ENCODE results near the gene MLC1. TPM values are rescaled to one million over a fixed set of nuclear protein-coding genes. Genes with fewer than 3 reads are reported as not detected.

Gene MLC1
- total and polyA plus RNA-seq, 2 donors: 0.09 to 2.4 TPM

GRCh38 chr22:50011447-50012210 lies 73.6 kb downstream of the MLC1 start:
- no peak overlapping the region for H3K27ac ChIP-seq (ENCODE audit: low read depth)
- DNase-seq (ENCODE audit: extremely low spot score): no peak
- 57% methylated on average over 18 of the region's 18 CpGs for whole genome bisulfite sequencing
- H3K4me1 ChIP-seq (ENCODE audit: insufficient read depth): peaks cover 5% of the 10 kb centered on the region
- no peaks in the 10 kb centered on the region for H3K36me3 ChIP-seq (ENCODE audit: insufficient read depth)
- H3K4me3 ChIP-seq (ENCODE audit: low read depth, low read length): no peak overlapping the region

GRCh38 chr22:50010676-50011446 lies 74.4 kb downstream of the MLC1 start:
- H3K4me1 ChIP-seq (ENCODE audit: insufficient read depth): peaks cover 5% of the 10 kb centered on the region
- no peaks in the 10 kb centered on the region for H3K36me3 ChIP-seq (ENCODE audit: insufficient read depth)
- no peak overlapping the region for H3K4me3 ChIP-seq (ENCODE audit: low read depth, low read length)
- no peak overlapping the region for H3K27ac ChIP-seq (ENCODE audit: low read depth)
- WGBS: 4% methylated on average over 57 of the region's 61 CpGs
- DNase-seq (ENCODE audit: extremely low spot score): no peak

- Histone ChIP-seq H3K36me3 (ENCODE audit: insufficient read depth) (no peaks in the 10 kb centered on the region), H3K4me3 (ENCODE audit: low read depth, low read length) (no peak overlapping the region), H3K4me1 (ENCODE audit: insufficient read depth) (peaks cover 5% of the 10 kb centered on the region), H3K27ac (ENCODE audit: low read depth) (no peak overlapping the region)
- WGBS: 63% methylated on average over 46 of the region's 46 CpGs
- no peak for DNase-seq (ENCODE audit: extremely low spot score)
Measured at GRCh38 chr22:50009765-50010675, 75.2 kb downstream of the MLC1 start.

Other genes starting within 250 kb of the MLC1 start
- 7.8 TPM for gene ZBED4, start 231.6 kb downstream of the MLC1 start, total RNA-seq
- gene ZBED4, start 231.6 kb downstream of the MLC1 start, polyA plus RNA-seq: 4.6 TPM
- gene ALG12, start 167.0 kb downstream of the MLC1 start, total RNA-seq: 20.4 TPM
- 18.5 TPM for gene ALG12, start 167.0 kb downstream of the MLC1 start, polyA plus RNA-seq
- gene CRELD2, start 166.8 kb downstream of the MLC1 start, total RNA-seq: 19.3 TPM
- 37.3 TPM for gene CRELD2, start 166.8 kb downstream of the MLC1 start, polyA plus RNA-seq
- 17.1 TPM for gene PIM3, start 124.7 kb downstream of the MLC1 start, total RNA-seq
- gene PIM3, start 124.7 kb downstream of the MLC1 start, polyA plus RNA-seq: 74.5 TPM
- gene IL17REL, start 72.7 kb downstream of the MLC1 start, total RNA-seq: not detected
- gene IL17REL, start 72.7 kb downstream of the MLC1 start, polyA plus RNA-seq: 0.01 TPM
- gene TTLL8, start 27.1 kb downstream of the MLC1 start, total RNA-seq: not detected
- gene TTLL8, start 27.1 kb downstream of the MLC1 start, polyA plus RNA-seq: not detected
- 9.7 TPM for gene MOV10L1, start 4.6 kb upstream of the MLC1 start, total RNA-seq
- 0.33 TPM for gene MOV10L1, start 4.6 kb upstream of the MLC1 start, polyA plus RNA-seq
- 0.63 TPM for gene PANX2, start 85.3 kb upstream of the MLC1 start, total RNA-seq
- gene PANX2, start 85.3 kb upstream of the MLC1 start, polyA plus RNA-seq: 2.3 TPM
- gene TRABD, start 100.5 kb upstream of the MLC1 start, total RNA-seq: 7.7 TPM
- gene TRABD, start 100.5 kb upstream of the MLC1 start, polyA plus RNA-seq: 36.4 TPM
- gene SELENOO, start 115.6 kb upstream of the MLC1 start, total RNA-seq: 9.5 TPM
- gene SELENOO, start 115.6 kb upstream of the MLC1 start, polyA plus RNA-seq: 23.0 TPM
- gene TUBGCP6, start 159.6 kb upstream of the MLC1 start, total RNA-seq: 23.1 TPM
- gene TUBGCP6, start 159.6 kb upstream of the MLC1 start, polyA plus RNA-seq: 31.5 TPM
- 20.0 TPM for gene HDAC10, start 165.8 kb upstream of the MLC1 start, total RNA-seq
- gene HDAC10, start 165.8 kb upstream of the MLC1 start, polyA plus RNA-seq: 32.4 TPM
- gene MAPK12, start 176.3 kb upstream of the MLC1 start, total RNA-seq: 9.3 TPM
- gene MAPK12, start 176.3 kb upstream of the MLC1 start, polyA plus RNA-seq: 21.3 TPM
- 4.1 TPM for gene MAPK11, start 185.0 kb upstream of the MLC1 start, total RNA-seq
- 13.6 TPM for gene MAPK11, start 185.0 kb upstream of the MLC1 start, polyA plus RNA-seq
- gene PLXNB2, start 222.2 kb upstream of the MLC1 start, total RNA-seq: 61.7 TPM
- gene PLXNB2, start 222.2 kb upstream of the MLC1 start, polyA plus RNA-seq: 106 TPM
- 4.1 TPM for gene DENND6B, start 241.6 kb upstream of the MLC1 start, total RNA-seq
- gene DENND6B, start 241.6 kb upstream of the MLC1 start, polyA plus RNA-seq: 4.6 TPM